ENCODE results near the gene ZNF780B.

Gene ZNF780B

GRCh38 chr19:40080289-40080688 is 24.3 kb upstream of the ZNF780B start:
- TF ChIP-seq ZFP30 (CRISPR knock-in tag; IDR thresholded peaks at IDR 0.05): no peak
- no peak for TF ChIP-seq GLIS3 (CRISPR knock-in tag; IDR thresholded peaks at IDR 0.05)
- TF ChIP-seq SNAI2 (CRISPR knock-in tag; IDR thresholded peaks at IDR 0.05): no peak
- no peak for TF ChIP-seq ARNTL (CRISPR knock-in tag; IDR thresholded peaks at IDR 0.05; ENCODE audit: borderline replicate concordance, low read depth)
- TF ChIP-seq ZNF8 (CRISPR knock-in tag; IDR thresholded peaks at IDR 0.05): peak; percentile 91
- TF ChIP-seq PATZ1 (CRISPR knock-in tag; IDR thresholded peaks at IDR 0.05; ENCODE audit: borderline replicate concordance): no peak
- TF ChIP-seq TSHZ2 (CRISPR knock-in tag; IDR thresholded peaks at IDR 0.05): no peak
- no peak for ATAC-seq

GRCh38 chr19:40078377-40078776 is 22.3 kb upstream of the ZNF780B start:
- TF ChIP-seq TSHZ2 (CRISPR knock-in tag; IDR thresholded peaks at IDR 0.05) (no peak), TOX (CRISPR knock-in tag; IDR thresholded peaks at IDR 0.05; ENCODE audit: borderline replicate concordance) (no peak), SNAI2 (CRISPR knock-in tag; IDR thresholded peaks at IDR 0.05) (no peak), ZFP3 (CRISPR knock-in tag; IDR thresholded peaks at IDR 0.05) (no peak), RARB (CRISPR knock-in tag; IDR thresholded peaks at IDR 0.05) (no peak), TCF4 (CRISPR knock-in tag; IDR thresholded peaks at IDR 0.05; ENCODE audit: borderline replicate concordance) (no peak), PPARA (CRISPR knock-in tag; IDR thresholded peaks at IDR 0.05; ENCODE audit: borderline replicate concordance) (no peak), OSR1 (CRISPR knock-in tag; IDR thresholded peaks at IDR 0.05) (no peak)
- no peak for ATAC-seq

GRCh38 chr19:40070058-40070457 is 14.0 kb upstream of the ZNF780B start:
- TF ChIP-seq GLIS3 (CRISPR knock-in tag; IDR thresholded peaks at IDR 0.05): no peak
- TF ChIP-seq CSRNP3 (CRISPR knock-in tag; IDR thresholded peaks at IDR 0.05): no peak
- no peak for TF ChIP-seq ZFP3 (CRISPR knock-in tag; IDR thresholded peaks at IDR 0.05)
- TF ChIP-seq ESRRG (CRISPR knock-in tag; IDR thresholded peaks at IDR 0.05): no peak
- TF ChIP-seq ZFP30 (CRISPR knock-in tag; IDR thresholded peaks at IDR 0.05): no peak
- no peak for TF ChIP-seq ZNF8 (CRISPR knock-in tag; IDR thresholded peaks at IDR 0.05)
- no peak for TF ChIP-seq ISL1 (CRISPR knock-in tag; IDR thresholded peaks at IDR 0.05)
- TF ChIP-seq ZNF565 (CRISPR knock-in tag; conservative IDR thresholded peaks at IDR 0.05; ENCODE audit: low read depth): no peak
- no peak for TF ChIP-seq PATZ1 (CRISPR knock-in tag; IDR thresholded peaks at IDR 0.05; ENCODE audit: borderline replicate concordance)
- TF ChIP-seq POU6F1 (CRISPR knock-in tag; IDR thresholded peaks at IDR 0.05; ENCODE audit: borderline replicate concordance, low read depth): no peak
- no peak for TF ChIP-seq ZC3H10 (CRISPR knock-in tag; IDR thresholded peaks at IDR 0.05)
- no peak for ATAC-seq
